H1 (cell line): ENCODE results near the gene CDNF.

Experiments
- CREB1 ChIP-seq: IDR thresholded peaks from 2 replicates; pipeline ENCODE4 v1.6.1; 2012; ENCODE audit warnings: inconsistent platforms
- CTCF ChIP-seq, 3 experiments: IDR thresholded peaks; 1 replicate in 2 of 3; 2 replicates in 1 of 3; pipeline versions ENCODE4 v1.5.1 to v1.6.1; 2011; ENCODE audit warnings: low read length in 3 of 3, mild to moderate bottlenecking in 3 of 3, inconsistent platforms in 2 of 3, low read depth in 1 of 3, moderate library complexity in 1 of 3; ENCODE audit not compliant: insufficient read depth in 1 of 3; ENCODE audit errors: control extremely low read depth in 1 of 3
- EZH2 ChIP-seq: fragments of 200-600 bp; sonication (generic); IDR thresholded peaks from 2 replicates; pipeline ENCODE4 v1.7.1; 2012; ENCODE audit warnings: low read depth, mild to moderate bottlenecking, moderate library complexity, low read length, inconsistent platforms; ENCODE audit not compliant: severe bottlenecking
- RAD21 ChIP-seq, 2 experiments: IDR thresholded peaks in 1 of 2; conservative IDR thresholded peaks in 1 of 2; 2 replicates each; pipeline ENCODE4 v1.6.1; 2011; ENCODE audit warnings: low read depth in 2 of 2, low read length in 2 of 2, improper control_type of control experiment in 1 of 2, inconsistent platforms in 1 of 2, mild to moderate bottlenecking in 1 of 2, moderate library complexity in 1 of 2

GRCh38 chr10:14776546-14776945 is 61.3 kb downstream of the CDNF start:
- TF ChIP-seq CTCF (IDR thresholded peaks at IDR 0.05; ENCODE audit: control extremely low read depth in 1 of 3, insufficient read depth in 1 of 3, low read depth in 1 of 3, low read length in 3 of 3) (no peak), CREB1 (no peak), RAD21 (IDR thresholded peaks at IDR 0.05 in 1 of 2, conservative IDR thresholded peaks at IDR 0.05 in 1 of 2; ENCODE audit: low read depth in 2 of 2, low read length in 2 of 2) (no peak), EZH2 (no peak)
